ENCODE data around the gene DUSP8.
"Not testable (repeated sequence)": the region's sequence is repeated elsewhere in the genome, so short reads cannot be mapped to it uniquely, and the experiment has no call there.

DUSP8 gene, protein sequence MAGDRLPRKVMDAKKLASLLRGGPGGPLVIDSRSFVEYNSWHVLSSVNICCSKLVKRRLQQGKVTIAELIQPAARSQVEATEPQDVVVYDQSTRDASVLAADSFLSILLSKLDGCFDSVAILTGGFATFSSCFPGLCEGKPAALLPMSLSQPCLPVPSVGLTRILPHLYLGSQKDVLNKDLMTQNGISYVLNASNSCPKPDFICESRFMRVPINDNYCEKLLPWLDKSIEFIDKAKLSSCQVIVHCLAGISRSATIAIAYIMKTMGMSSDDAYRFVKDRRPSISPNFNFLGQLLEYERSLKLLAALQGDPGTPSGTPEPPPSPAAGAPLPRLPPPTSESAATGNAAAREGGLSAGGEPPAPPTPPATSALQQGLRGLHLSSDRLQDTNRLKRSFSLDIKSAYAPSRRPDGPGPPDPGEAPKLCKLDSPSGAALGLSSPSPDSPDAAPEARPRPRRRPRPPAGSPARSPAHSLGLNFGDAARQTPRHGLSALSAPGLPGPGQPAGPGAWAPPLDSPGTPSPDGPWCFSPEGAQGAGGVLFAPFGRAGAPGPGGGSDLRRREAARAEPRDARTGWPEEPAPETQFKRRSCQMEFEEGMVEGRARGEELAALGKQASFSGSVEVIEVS

GRCh38 chr11:1572197-1573076 is at the start of gene DUSP8:
Gene DUSP8, minus strand, starts transcription at chr11:1572271. Its CDS starts 6,445 bp downstream, at chr11:1565826.
- DNase-seq (ENCODE audit: low spot score), result peak; percentile 99

DNA sequence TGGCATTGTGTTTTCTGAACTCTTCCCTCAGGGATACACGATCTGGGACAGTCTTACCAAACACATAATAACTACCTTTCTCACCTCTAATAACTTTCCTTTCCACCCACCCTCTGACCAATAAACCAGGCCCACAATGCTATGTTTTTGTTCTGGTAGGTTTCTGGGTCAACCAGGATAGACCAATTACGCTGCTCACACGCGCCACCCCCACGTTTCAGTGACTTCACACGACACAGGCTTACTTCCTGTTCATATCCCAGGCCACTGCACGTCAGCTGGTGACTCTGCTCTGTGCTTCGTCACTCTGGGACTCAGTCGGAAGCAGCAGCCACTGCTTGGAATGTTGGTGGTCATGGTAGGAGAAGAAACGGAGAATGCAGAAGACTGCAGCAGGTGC is 47.4 kb upstream of the DUSP8 start:
- no peak for DNase-seq (ENCODE audit: low spot score)

DNA sequence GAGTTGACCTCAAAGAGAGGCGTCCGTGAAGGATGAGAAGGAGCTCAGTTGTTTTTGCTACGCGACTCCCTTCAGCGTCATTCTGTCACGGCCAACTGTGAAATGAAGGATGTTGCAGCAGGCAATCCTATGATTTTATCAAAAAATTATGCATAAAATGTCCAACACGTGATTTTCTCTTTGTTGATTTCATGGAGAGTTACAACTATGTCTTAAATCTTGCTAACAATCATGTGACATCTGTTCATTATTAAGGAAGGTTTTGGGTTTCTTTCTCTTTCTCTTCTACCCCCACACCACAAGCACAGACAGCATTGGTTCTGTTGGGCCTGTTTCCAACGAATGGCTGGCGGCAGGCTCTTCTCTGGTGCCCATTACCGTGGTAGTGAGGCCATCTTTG is 46.2 kb upstream of the DUSP8 start:
- no peak for DNase-seq (ENCODE audit: low spot score)

DNA sequence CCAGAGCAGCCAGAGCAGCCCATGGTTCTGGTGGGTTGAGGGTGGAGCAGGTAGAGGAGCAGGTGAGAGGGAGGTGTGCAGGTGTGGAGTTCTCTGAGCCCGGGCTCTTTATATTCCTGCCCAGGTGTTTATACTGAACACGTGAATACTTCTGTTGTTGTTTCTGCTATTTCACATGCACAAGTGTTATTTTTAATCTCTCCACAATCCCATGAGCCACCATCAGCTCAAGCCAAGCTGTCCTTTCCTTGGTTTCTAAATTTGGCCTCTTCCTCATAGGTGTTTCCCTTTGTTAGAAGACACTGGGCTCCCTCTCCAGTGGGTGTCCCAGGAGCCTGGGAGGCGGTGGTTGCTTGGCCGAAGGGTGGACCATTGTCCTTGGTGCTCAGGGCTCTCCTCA is 36.3 kb upstream of the DUSP8 start, which contains the start of gene KRTAP5-3:
Gene KRTAP5-3 (minus strand): TSS at position 101 of the 400 bp plus-strand sequence. CDS start 78 bp downstream, at position 23.
- no peak for DNase-seq (ENCODE audit: low spot score)

- not testable (repeated sequence) for DNase-seq (ENCODE audit: low spot score)
Observed at GRCh38 chr11:1607901-1608300, 35.8 kb upstream of the DUSP8 start.

DNA sequence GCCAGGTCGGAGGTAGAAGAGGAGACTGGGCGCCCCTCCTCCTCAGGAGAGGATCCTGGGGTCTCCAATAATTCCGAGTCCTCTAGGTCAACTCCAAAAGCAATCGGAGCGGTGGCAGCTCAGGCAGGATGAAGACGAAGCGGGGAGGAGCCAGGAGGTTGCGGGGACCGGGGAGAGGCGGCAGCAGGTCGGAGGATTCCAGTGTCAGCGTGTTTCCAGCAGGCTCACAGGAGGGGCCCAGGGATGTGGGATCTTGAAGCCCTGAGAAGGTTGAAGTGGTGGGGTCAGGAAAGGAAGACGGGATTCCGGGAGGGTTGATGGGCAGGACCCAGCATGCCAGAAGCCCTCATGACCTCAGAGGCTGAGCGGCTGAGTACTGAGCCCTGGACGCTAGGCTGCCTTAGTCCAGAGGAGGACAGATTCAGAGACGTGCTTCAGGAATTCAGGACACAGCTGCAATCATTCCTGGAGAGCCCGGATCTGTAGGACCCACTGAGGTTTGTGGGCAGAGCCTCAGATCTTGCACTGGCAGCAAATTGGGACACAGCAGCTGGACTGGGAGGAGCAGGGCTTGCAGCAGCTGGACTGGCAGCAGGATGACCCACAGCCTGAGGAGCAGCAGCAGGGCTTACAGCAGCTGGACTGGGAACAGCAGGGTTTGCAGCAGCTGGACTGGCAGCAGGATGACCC is 35.2 kb upstream of the DUSP8 start:
- not testable (repeated sequence) for DNase-seq (ENCODE audit: low spot score)

GRCh38 chr11:1605923-1606322 is 33.9 kb upstream of the DUSP8 start:
- not testable (repeated sequence) for DNase-seq (ENCODE audit: low spot score)

- DNase-seq (ENCODE audit: low spot score), result no peak
Observed at GRCh38 chr11:1604711-1605110, 32.6 kb upstream of the DUSP8 start.

GRCh38 chr11:1604181-1604580 is 32.1 kb upstream of the DUSP8 start:
- DNase-seq (ENCODE audit: low spot score), result no peak

DNA sequence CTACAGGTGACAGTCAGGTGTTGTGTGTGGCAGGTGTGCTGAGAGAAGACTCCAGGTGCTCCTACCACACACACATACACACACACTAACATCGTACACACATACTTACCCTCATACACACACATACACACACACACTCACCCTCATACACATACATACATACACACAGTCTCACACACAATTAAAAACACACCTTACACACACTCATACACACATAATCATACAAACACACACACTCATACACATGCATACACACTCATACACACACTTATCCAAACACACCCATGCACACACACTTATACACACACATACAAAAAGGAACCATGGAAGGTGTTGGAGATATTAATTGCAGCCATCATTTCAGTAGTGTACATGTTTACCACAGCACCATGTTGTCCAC is 31.6 kb upstream of the DUSP8 start:
- DNase-seq (ENCODE audit: low spot score), result no peak

- DNase-seq (ENCODE audit: low spot score), result not testable (repeated sequence)
Observed at GRCh38 chr11:1601663-1602062, 29.6 kb upstream of the DUSP8 start.

DNA sequence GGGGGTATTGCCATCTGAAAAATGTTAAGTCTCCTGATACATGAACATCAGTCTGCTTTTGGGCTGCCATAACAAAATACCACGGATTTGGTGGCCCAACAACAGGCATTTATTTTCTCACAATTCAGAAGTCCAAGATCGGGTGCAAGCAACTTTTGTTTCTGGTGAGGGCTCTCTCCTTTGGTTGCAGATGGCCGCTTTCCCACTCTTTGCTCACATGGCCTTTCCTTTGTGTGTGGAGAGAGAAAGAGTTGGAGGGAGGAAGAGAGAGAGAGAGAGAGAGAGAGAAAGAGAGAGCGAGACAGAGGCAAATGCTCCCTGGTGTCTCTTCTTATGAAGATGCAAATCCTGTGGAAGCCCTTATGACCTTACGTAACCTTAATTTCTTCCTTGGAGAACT is 28.6 kb upstream of the DUSP8 start:
- no peak for DNase-seq (ENCODE audit: low spot score)

DNA sequence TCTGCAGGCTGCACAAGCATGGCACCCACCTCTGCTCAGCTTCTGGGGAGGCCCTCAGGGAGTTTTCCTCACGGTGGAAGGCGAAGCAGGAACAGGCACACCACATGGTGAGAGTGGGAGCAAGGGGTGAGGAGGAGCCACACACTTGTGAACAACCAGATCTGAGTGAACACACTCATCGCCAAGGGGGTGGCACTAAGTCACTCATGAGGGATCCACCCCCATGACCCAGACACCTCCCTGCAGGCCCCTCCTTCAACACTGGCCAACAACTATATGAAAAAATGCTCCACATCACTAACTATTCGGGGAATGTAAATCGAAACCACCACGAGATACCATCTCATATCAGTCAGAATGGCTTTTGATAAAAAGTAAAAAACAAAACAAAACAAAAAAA is 26.7 kb upstream of the DUSP8 start:
- no peak for DNase-seq (ENCODE audit: low spot score)

DNA sequence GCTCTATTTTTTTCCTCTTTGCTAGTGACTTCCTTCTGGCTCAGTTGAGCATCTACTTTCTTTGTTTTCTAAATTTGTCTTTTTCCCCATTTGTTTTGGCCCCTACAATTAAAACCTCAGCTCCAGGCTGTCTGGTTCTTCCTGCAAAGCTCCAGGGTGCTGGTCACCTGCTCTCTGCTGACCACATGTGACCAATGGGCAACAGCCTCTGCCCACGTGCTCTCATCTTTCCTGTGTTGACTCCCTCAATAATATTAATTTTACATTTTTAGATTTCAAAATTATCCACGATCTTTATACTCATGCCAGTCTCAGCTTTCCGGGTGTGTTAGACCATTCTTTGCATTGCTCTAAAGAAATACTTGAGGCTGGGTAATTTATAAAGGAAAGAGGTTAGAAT is 26.3 kb upstream of the DUSP8 start:
- not testable (repeated sequence) for DNase-seq (ENCODE audit: low spot score)

DNA sequence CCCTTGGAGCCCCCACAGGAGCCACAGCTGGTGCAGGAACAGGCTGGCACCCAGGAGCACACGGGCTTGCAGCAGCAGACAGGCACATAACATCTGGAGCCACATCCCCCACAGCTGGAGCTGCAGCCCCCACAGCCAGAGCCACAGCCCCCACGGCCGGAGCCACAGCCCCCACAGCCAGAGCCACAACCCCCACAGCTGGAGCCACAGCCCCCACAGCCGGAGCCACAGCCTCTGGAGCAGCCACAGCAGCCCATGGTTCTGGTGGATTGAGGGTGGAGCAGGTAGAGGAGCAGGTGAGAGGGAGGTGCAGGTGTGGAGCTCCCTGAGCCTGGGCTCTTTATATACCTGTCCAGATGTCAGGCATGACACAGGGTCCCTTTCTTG is 25.9 kb upstream of the DUSP8 start, which contains the start of gene KRTAP5-2:
Gene KRTAP5-2 (minus strand): TSS at position 301 of the 387 bp plus-strand sequence. CDS start 44 bp downstream, at position 257.
- DNase-seq (ENCODE audit: low spot score), result no peak

DNA sequence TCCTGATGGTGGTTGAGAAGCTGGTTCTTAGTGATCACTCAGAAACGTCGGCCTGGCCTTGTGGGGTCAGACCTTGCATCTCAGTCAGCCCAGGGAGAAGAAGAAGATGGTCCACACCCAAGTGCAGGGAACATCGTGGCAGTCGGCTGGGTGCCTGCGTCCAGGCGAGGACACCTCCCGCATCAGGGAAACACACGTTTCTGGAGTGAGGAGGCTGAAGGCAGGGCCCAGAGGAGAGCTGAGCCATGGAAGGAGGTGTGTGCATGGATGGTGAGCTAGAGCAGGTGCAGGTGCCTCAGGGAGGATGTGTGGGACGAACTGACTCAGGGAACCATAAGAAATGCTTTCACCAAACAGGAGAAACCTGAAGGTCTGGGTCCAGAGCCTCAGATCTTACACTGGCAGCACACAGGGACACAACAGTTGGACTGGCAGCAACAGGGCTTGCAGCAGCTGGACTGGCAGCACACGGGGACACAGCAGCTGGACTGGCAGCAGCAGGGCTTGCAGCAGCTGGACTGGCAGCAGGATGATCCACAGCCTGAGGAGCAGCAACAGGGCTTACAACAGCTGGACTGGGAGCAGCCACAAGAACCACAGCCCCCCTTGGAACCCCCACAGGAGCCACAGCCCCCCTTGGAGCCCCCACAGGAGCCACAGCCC is 25.4 kb upstream of the DUSP8 start:
- no peak for DNase-seq (ENCODE audit: low spot score)

DNA sequence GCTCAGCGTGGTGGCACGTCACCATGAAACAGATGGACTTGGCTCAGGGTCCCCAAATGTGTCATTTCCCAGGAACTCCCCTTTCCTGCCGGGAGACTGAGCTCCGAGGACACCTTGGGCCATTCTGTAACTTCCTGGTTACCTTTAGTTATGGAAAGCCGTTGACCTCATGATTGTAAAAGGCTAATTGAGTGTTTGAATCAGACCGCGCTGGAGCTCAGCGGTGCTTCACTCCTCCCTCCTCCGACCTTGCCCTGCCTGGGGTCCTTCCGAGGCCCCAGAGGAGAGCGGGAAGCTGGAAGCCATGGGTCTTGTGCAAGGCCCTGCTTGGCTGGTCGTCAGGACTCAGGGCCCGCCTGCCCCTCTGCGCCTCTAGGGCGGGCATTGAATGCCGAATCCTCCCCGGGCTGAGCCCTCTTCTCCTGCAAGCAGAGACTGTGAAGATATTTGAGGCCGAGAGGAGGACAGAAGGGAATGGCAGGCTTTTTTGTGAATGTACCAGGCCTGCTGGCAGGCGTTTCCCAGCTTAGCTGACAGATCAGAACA is 24.6 kb upstream of the DUSP8 start:
- not testable (repeated sequence) for DNase-seq (ENCODE audit: low spot score)

GRCh38 chr11:1595994-1596575 is 24.0 kb upstream of the DUSP8 start:
- not testable (repeated sequence) for DNase-seq (ENCODE audit: low spot score)

DNA sequence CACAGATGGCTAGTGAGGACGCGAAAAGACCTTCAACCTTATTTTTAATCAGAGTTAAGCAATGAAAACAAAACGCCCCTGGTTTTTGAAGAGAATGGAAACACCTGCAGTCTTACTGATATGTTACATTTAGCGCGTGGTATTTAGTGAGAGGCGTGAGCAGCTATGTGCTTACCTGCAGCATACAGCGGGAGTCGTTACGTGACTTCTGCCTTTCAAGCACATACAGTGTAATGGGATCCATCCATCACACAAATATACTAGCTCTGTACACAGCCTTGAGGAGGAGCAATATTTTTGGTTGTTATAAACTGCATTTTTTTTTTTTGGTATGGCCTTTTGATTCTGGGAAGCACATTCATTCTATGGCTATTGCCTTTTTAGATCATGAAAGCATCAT is 20.6 kb upstream of the DUSP8 start:
- DNase-seq (ENCODE audit: low spot score), result no peak

GRCh38 chr11:1589996-1590395 is 17.9 kb upstream of the DUSP8 start:
- no peak for DNase-seq (ENCODE audit: low spot score)
